D721Med (cell line): ENCODE data around the gene UBE2U.
"Not testable (repeated sequence)": the region's sequence is repeated elsewhere in the genome, so short reads cannot be mapped to it uniquely, and the experiment has no call there.

Source experiments
- DNase-seq: peaks from one replicate; pipeline ENCODE4 v3.0.0; 2011; ENCODE audit warnings: low spot score; ENCODE audit not compliant: insufficient read length
- FAIRE-seq: peaks from 2 replicates; lab custom pipeline; 2011; peaks lifted over from hg19 to GRCh38; lab: Jason Lieb, UNC
- CTCF ChIP-seq: IDR thresholded peaks from 2 replicates; pipeline ENCODE4 v1.5.1; 2012; ENCODE audit warnings: mild to moderate bottlenecking, control low read depth; ENCODE audit not compliant: insufficient read depth; ENCODE audit errors: missing control alignments

The UBE2U gene

GRCh38 chr1:64199154-64199553, 4.3 kb upstream of the UBE2U start:
- FAIRE-seq, result no peak
- TF ChIP-seq CTCF, result no peak
- no peak for DNase-seq

- FAIRE-seq (no peak), DNase-seq (no peak)
- TF ChIP-seq CTCF, result no peak
Observed at GRCh38 chr1:64200064-64200463, 3.4 kb upstream of the UBE2U start.

GRCh38 chr1:64209221-64209620, 5.8 kb downstream of the UBE2U start:
- no peak for DNase-seq
- TF ChIP-seq CTCF, result no peak
- no peak for FAIRE-seq

GRCh38 chr1:64212031-64212430, 8.6 kb downstream of the UBE2U start:
- FAIRE-seq (no peak), DNase-seq (no peak)
- no peak for TF ChIP-seq CTCF

- no peak for FAIRE-seq
- DNase-seq, result no peak
- no peak for TF ChIP-seq CTCF
Observed at GRCh38 chr1:64215576-64215975, 12.2 kb downstream of the UBE2U start.

GRCh38 chr1:64220241-64220640, 16.8 kb downstream of the UBE2U start:
- TF ChIP-seq CTCF, result no peak

GRCh38 chr1:64223329-64224151, 20.1 kb downstream of the UBE2U start:
- FAIRE-seq, result no peak
- no peak for TF ChIP-seq CTCF
- no peak for DNase-seq

More at GRCh38 chr1:64220241-64220640, 16.8 kb downstream of the UBE2U start:
- FAIRE-seq (no peak), DNase-seq (no peak)

GRCh38 chr1:64224236-64224635, 20.8 kb downstream of the UBE2U start:
- DNase-seq, FAIRE-seq: not testable (repeated sequence)
